HG02623 (cell line): Measurements from ENCODE around the gene RNASE2.
A peak's percentile ranks its signal among the peaks of the same experiment; 100 is the strongest.
"Not testable (repeated sequence)": the region's sequence is repeated elsewhere in the genome, so short reads cannot be mapped to it uniquely, and the experiment has no call there.

Experiments
- ATAC-seq: cut with Tn5 transposase; IDR thresholded peaks from one replicate; pipeline ENCODE4 v1.9.1; 2021; ENCODE audit warnings: moderate library complexity; ENCODE audit not compliant: unreplicated experiment

RNASE2 gene

GRCh38 chr14:20954736-20955537 lies at the start of gene RNASE2:
Gene RNASE2, plus strand, starts transcription at chr14:20955487. Its CDS starts 285 bp downstream, at chr14:20955772.
- not testable (repeated sequence) for ATAC-seq

GRCh38 chr14:20905676-20906075 lies 49.6 kb upstream of the RNASE2 start:
- no peak for ATAC-seq

GRCh38 chr14:20907214-20907613 lies 48.1 kb upstream of the RNASE2 start:
- no peak for ATAC-seq

GRCh38 chr14:20910822-20911221 lies 44.5 kb upstream of the RNASE2 start:
- ATAC-seq = not testable (repeated sequence)

GRCh38 chr14:20919038-20919756 lies 36.1 kb upstream of the RNASE2 start:
- not testable (repeated sequence) for ATAC-seq

- ATAC-seq = not testable (repeated sequence)
Measured at GRCh38 chr14:20923766-20924297, 31.5 kb upstream of the RNASE2 start.

- no peak for ATAC-seq
Measured at GRCh38 chr14:20934148-20934762, 21.0 kb upstream of the RNASE2 start.

- ATAC-seq = no peak
Measured at GRCh38 chr14:20935303-20935984, 19.8 kb upstream of the RNASE2 start.

GRCh38 chr14:20945146-20945545 lies 10.1 kb upstream of the RNASE2 start:
- not testable (repeated sequence) for ATAC-seq

- ATAC-seq = not testable (repeated sequence)
Measured at GRCh38 chr14:20946707-20947106, 8.6 kb upstream of the RNASE2 start.

GRCh38 chr14:20955538-20955873 lies 219 bp downstream of the RNASE2 start:
- not testable (repeated sequence) for ATAC-seq

GRCh38 chr14:20956376-20956976 lies 1.2 kb downstream of the RNASE2 start:
- no peak for ATAC-seq

GRCh38 chr14:20958946-20959345 lies 3.7 kb downstream of the RNASE2 start:
- ATAC-seq = not testable (repeated sequence)

GRCh38 chr14:20969336-20969735 lies 14.0 kb downstream of the RNASE2 start:
- ATAC-seq = no peak

GRCh38 chr14:20970647-20970982 lies 15.3 kb downstream of the RNASE2 start:
- no peak for ATAC-seq

GRCh38 chr14:20970983-20971704 lies 15.9 kb downstream of the RNASE2 start:
- peak; percentile 94 for ATAC-seq

GRCh38 chr14:20971705-20972021 lies 16.4 kb downstream of the RNASE2 start:
- no peak for ATAC-seq

- ATAC-seq = no peak
Measured at GRCh38 chr14:20973501-20973900, 18.2 kb downstream of the RNASE2 start.

- no peak for ATAC-seq
Measured at GRCh38 chr14:20976291-20976690, 21.0 kb downstream of the RNASE2 start.

- no peak for ATAC-seq
Measured at GRCh38 chr14:20978687-20979086, 23.4 kb downstream of the RNASE2 start.
